GM19397 (cell line): ENCODE data around the gene HSD17B4.
"Not testable (repeated sequence)": the region's sequence is repeated elsewhere in the genome, so short reads cannot be mapped to it uniquely, and the experiment has no call there.

Source experiments
- ATAC-seq: cut with Tn5 transposase; IDR thresholded peaks from one replicate; pipeline ENCODE4 v1.9.1; 2021; ENCODE audit warnings: mild to moderate bottlenecking, moderate library complexity; ENCODE audit not compliant: unreplicated experiment

The HSD17B4 gene

GRCh38 chr5:119478781-119479180 lies 26.5 kb downstream of the HSD17B4 start:
- no peak for ATAC-seq

DNA sequence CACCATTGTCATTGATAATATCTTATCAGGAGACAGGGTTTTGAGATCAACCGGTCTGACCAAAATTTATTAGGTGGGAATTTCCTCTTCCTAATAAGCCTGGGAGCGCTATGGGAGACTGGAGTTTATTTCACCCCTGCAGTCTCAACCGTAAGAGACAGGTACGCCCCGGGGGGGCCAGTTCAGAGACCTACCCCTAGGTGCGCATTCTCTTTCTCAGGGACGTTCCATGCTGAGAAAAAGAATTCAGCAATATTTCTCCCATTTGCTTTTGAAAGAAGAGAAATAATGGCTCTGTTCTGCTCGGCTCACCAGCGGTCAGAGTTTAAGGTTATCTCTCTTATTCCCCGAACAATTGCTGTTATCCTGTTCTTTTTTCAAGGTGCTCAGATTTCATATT lies 28.3 kb downstream of the HSD17B4 start:
- not testable (repeated sequence) for ATAC-seq

GRCh38 chr5:119483155-119483554 lies 30.9 kb downstream of the HSD17B4 start:
- ATAC-seq = no peak

DNA sequence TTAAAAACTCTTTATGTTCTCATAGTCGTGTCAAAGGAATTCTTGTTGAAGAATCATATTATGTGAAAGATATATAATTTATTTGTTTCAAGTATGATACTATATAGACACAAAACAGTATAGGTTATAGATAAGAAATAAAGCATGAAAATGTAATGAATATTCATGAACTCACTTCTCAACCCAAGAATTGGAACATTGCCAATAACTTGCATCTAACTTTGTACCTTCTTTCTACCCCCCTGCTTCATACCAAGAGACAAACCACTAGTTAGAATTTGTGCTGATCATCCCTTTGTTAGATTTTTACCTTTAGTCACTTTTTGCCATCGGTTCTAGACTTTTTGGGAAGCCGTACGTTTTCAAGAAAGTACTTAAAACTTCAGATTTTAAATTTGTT lies 32.6 kb downstream of the HSD17B4 start:
- ATAC-seq = no peak

DNA sequence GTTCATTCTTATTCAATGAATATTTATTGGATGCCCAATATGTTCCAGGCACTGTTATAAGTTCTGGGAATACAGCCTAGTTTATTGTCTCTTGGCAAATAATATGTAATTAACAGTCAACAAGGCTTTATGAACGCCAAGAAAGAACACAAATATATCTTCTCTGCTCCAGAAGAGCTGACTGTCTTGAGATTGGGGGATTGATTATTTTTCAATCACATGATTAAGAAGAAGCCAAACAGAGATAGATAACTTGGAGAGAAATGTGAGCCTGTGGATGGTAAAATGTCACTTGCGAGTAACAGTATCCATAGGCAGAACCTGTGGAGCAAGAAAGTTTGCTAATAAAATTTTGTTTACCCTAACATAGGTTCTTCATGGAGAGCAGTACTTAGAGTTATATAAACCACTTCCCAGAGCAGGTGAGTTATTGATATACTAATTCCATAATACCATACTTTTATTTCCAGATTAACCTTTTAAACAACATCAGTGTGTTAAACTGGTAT lies 49.4 kb downstream of the HSD17B4 start:
- no peak for ATAC-seq

- ATAC-seq = not testable (repeated sequence)
Observed at GRCh38 chr5:119503939-119504338, 51.6 kb downstream of the HSD17B4 start.

GRCh38 chr5:119512277-119512676 lies 60.0 kb downstream of the HSD17B4 start:
- no peak for ATAC-seq

DNA sequence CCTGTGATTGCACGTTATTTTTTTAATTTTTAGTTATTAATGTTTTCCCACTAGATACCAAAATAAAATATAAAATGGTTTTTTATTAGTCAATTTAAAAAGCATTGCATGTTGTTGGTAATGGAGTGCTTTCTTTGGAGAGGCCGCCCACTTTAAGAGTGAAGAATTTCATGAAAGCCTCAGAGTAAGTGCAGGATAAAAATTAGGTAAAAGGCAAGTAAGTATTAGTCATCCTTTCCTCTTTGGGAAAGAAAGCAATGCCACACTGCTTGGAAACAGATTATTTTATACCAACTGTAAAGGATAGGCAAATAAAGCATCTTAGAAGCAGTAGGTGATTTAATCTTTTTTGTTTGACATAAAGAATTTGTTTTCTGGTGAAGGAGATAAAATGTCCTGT lies 62.9 kb downstream of the HSD17B4 start:
- ATAC-seq = no peak

DNA sequence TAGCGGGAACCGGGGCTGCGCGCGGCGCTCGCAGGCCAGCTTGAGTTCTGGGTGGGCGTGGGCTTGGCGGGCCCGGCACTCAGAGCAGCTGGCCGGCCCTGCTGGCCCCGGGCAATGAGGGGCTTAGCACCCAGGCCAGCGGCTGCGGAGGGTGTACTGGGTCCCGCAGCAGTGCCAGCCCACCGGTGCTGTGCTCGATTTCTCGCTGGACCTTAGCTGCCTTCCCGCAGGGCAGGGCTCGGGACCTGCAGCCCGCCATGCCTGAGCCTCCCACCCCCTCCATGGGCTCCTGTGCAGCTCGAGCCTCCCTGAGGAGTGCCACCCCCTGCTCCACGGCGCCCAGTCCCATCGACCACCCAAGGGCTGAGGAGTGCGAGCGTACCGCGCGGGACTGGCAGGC lies 64.8 kb downstream of the HSD17B4 start:
- not testable (repeated sequence) for ATAC-seq

- ATAC-seq = no peak
Observed at GRCh38 chr5:119521232-119521631, 68.9 kb downstream of the HSD17B4 start.

DNA sequence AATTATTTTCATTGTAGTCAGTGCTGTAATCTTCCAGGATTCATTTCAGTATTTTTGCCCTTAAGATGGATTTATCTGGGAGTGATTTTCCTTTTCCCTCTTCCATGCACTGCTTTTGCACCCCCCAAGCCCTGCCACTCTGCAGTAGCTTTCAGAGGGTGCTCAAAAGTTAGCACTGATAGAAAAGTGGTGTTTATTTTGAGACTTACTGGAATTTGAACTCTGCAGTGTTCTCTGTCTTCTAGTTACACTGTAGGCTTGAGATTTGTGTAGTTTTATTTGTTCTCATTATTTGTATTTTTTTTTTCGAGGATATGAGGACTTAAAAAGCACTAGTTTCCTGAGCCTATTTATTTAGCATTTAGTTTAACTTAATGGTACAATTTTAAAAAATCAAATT lies 70.5 kb downstream of the HSD17B4 start:
- ATAC-seq = no peak

DNA sequence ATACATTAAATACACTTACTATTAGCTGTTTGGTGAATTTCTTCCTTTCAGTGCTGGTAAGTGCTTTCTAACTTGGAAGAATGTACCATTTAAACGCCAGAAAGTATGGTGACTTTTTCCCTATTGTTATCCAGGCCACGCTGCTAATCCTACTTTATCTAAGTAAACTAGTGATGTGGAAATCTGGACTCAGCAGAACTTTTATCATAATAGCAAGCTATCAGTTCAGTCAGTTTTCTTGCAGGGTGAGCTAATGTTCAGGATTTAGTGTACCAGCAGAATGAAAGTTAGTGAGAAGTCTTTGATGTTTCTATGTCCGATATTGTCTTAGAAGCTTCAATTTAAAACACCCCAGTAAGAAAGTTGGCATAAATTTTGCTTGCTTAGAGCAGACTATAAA lies 72.2 kb downstream of the HSD17B4 start:
- ATAC-seq = no peak

DNA sequence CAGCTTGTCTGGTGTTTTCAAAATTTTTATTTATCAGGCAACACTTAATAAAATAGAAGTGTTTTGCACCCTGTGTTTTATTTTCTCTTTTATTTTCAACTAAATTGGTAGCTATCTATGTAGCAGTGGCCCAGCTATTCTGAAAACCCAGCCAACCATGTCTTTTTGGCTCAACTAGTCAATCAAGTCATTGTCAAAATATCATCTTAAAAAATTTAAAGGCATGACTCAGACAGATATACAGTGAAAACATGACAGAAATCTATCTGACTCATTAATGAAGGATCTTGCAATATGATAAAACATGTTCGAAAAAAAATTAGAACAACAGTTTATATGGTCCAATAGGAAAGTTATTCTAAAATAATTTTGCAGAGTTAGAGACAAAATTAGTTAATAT lies 75.1 kb downstream of the HSD17B4 start:
- ATAC-seq = no peak

DNA sequence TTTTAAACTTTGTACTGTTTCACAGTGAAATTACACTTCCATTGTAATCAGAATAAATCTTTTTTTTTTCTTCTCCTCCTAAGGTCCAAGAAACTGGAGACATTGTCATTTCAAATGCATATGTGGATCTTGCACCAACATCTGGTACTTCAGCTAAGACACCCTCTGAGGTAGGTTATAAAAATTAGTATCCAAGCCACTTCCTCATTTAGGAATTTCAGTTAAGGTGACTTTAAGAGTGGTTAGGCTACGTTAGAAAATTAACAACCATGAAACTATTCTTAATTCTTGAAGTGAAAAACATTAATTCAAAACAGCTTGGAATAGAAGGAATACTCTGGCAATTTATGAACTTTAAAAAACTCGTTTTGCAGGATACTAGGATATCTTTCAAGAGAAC lies 77.5 kb downstream of the HSD17B4 start:
- ATAC-seq = no peak

GRCh38 chr5:119532637-119533036 lies 80.3 kb downstream of the HSD17B4 start:
- ATAC-seq = no peak

DNA sequence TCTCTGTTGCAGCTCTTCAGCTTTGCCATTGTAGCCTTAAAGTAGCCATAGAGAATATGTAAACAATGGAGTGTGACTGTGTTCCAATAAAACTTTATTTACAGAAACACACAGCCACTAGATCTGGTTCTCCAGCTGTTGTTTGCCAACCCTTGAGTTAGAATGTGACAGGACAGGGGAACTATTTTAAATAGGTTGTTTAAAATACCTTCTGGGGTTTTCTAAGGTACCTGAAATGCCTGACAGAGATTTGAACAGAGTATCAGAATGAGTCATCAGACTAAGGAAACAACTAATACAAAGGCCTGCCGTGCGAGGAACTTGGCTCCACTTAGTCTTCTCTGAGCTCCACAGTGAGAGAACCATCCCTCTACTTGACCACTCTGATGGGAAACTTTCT lies 85.4 kb downstream of the HSD17B4 start:
- ATAC-seq = peak; percentile 98

DNA sequence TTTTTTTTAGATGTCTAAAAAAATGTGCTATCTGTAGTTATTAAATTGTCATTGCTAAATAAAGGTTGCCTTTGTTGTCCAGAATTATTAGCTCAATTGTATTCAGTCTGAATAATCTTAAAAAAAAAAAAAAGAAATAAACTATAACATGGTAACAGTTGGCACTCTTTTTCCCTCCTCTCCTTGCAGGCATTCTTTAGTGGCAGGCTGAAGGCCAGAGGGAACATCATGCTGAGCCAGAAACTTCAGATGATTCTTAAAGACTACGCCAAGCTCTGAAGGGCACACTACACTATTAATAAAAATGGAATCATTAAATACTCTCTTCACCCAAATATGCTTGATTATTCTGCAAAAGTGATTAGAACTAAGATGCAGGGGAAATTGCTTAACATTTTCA lies 89.4 kb downstream of the HSD17B4 start:
- no peak for ATAC-seq

DNA sequence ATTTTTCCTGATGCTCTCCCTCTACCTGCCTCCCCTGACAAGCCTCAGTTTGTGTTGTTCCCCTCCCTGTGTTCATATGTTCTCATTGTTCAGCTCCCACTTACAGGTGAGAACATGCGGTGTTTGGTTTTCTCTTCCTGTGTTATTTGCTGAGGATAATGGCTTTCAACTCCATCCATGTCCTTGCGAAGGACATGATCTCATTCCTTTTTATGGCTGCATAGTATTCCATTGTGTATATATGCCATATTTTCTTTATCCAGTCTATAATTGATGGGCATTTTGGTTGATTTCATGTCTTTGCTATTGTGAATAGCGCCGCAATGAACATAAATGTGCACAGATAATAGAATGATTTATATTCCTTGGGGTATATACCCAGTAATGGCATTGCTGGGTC lies 99.5 kb downstream of the HSD17B4 start:
- ATAC-seq = no peak

GRCh38 chr5:119554597-119554996 lies 102.3 kb downstream of the HSD17B4 start:
- ATAC-seq = no peak

- no peak for ATAC-seq
Observed at GRCh38 chr5:119570910-119571309, 118.6 kb downstream of the HSD17B4 start.

GRCh38 chr5:119578937-119579336 lies 126.6 kb downstream of the HSD17B4 start:
- ATAC-seq = peak; percentile 45

- no peak for ATAC-seq
Observed at GRCh38 chr5:119582987-119583386, 130.7 kb downstream of the HSD17B4 start.

GRCh38 chr5:119583684-119584083 lies 131.4 kb downstream of the HSD17B4 start:
- peak; percentile 88 for ATAC-seq
